GM19372 (cell line): ENCODE results near the gene RFT1.
"Not testable (repeated sequence)": the region's sequence is repeated elsewhere in the genome, so short reads cannot be mapped to it uniquely, and the experiment has no call there.

Experiments used
- ATAC-seq: cut with Tn5 transposase; IDR thresholded peaks from one replicate; pipeline ENCODE4 v1.9.1; 2021; ENCODE audit warnings: mild to moderate bottlenecking, low read depth, moderate library complexity; ENCODE audit not compliant: unreplicated experiment

RFT1 gene

GRCh38 chr3:53073553-53074365 is 56.5 kb downstream of the RFT1 start:
- no peak for ATAC-seq

GRCh38 chr3:53072653-53073552 is 57.3 kb downstream of the RFT1 start:
- peak; percentile 69 for ATAC-seq

- ATAC-seq, result no peak
Measured at GRCh38 chr3:53071882-53072431, 58.3 kb downstream of the RFT1 start.

- ATAC-seq, result no peak
Measured at GRCh38 chr3:53069422-53070068, 60.7 kb downstream of the RFT1 start.

GRCh38 chr3:53068176-53068575 is 62.1 kb downstream of the RFT1 start:
- ATAC-seq, result no peak

GRCh38 chr3:53067567-53067966 is 62.7 kb downstream of the RFT1 start:
- no peak for ATAC-seq

GRCh38 chr3:53065841-53066480 is 64.3 kb downstream of the RFT1 start:
- ATAC-seq, result no peak

- ATAC-seq, result no peak
Measured at GRCh38 chr3:53062905-53063304, 67.3 kb downstream of the RFT1 start.

- ATAC-seq, result no peak
Measured at GRCh38 chr3:53056442-53056841, 73.8 kb downstream of the RFT1 start.

- not testable (repeated sequence) for ATAC-seq
Measured at GRCh38 chr3:53054233-53054632, 76.0 kb downstream of the RFT1 start.

GRCh38 chr3:53051929-53052328 is 78.3 kb downstream of the RFT1 start:
- ATAC-seq, result no peak

- ATAC-seq, result no peak
Measured at GRCh38 chr3:53049987-53050386, 80.2 kb downstream of the RFT1 start.

- ATAC-seq, result peak; percentile 27
Measured at GRCh38 chr3:53046171-53047170, 83.8 kb downstream of the RFT1 start.

- ATAC-seq, result peak; percentile 49
Measured at GRCh38 chr3:53045518-53046170, 84.6 kb downstream of the RFT1 start, which contains the start of gene SFMBT1. TSS of gene SFMBT1 (minus strand) at chr3:53046073. CDS start at chr3:52969128, 76,945 bp downstream.

GRCh38 chr3:53044711-53045517 is 85.3 kb downstream of the RFT1 start:
- peak; percentile 47 for ATAC-seq

- ATAC-seq, result no peak
Measured at GRCh38 chr3:53044371-53044710, 85.9 kb downstream of the RFT1 start.

- no peak for ATAC-seq
Measured at GRCh38 chr3:53043738-53044137, 86.5 kb downstream of the RFT1 start.

- ATAC-seq, result no peak
Measured at GRCh38 chr3:53042651-53043050, 87.6 kb downstream of the RFT1 start.
